Pulmonary artery endothelial cell (primary cell): ENCODE measurements around the gene RPS8. TPM values are rescaled to one million over a fixed set of nuclear protein-coding genes. Genes with fewer than 3 reads are reported as not detected.
"Not testable (repeated sequence)": the region's sequence is repeated elsewhere in the genome, so short reads cannot be mapped to it uniquely, and the experiment has no call there.

Experiments
- DNase-seq: peaks from one replicate; pipeline ENCODE4 v3.0.0-alpha.2; 2011; ENCODE audit warnings: low read depth, low spot score
- total RNA-seq: library from RNA; depleted of rRNA; stranded (reverse); fragments of >200 nt; gene quantifications from 2 replicates; pipeline ENCODE4 v1.2.3, GENCODE V29; 2014

RPS8 gene
- total RNA-seq, 1 donor from 2014 or later: 1,806 TPM

- no peak for DNase-seq
Measured at GRCh38 chr1:44780583-44781121, 5.3 kb downstream of the RPS8 start.

- no peak for DNase-seq
Measured at GRCh38 chr1:44783697-44784093, 8.4 kb downstream of the RPS8 start.

- DNase-seq: no peak
Measured at GRCh38 chr1:44784094-44785028, 9.0 kb downstream of the RPS8 start.

GRCh38 chr1:44785029-44785380 is 9.7 kb downstream of the RPS8 start:
- no peak for DNase-seq

GRCh38 chr1:44785501-44786137 is 10.3 kb downstream of the RPS8 start:
- DNase-seq: no peak

- DNase-seq: no peak
Measured at GRCh38 chr1:44786138-44786840, 10.9 kb downstream of the RPS8 start.

- DNase-seq: no peak
Measured at GRCh38 chr1:44786841-44787426, 11.6 kb downstream of the RPS8 start.

- no peak for DNase-seq
Measured at GRCh38 chr1:44787506-44787905, 12.2 kb downstream of the RPS8 start.

- no peak for DNase-seq
Measured at GRCh38 chr1:44788120-44788860, 12.9 kb downstream of the RPS8 start, which contains the start of gene BEST4. BEST4 (minus strand) TSS chr1:44788170; CDS start chr1:44787705, 465 bp downstream.

GRCh38 chr1:44790968-44791801 is 15.8 kb downstream of the RPS8 start:
- DNase-seq: no peak

- no peak for DNase-seq
Measured at GRCh38 chr1:44792736-44793502, 17.6 kb downstream of the RPS8 start.

- not testable (repeated sequence) for DNase-seq
Measured at GRCh38 chr1:44797886-44798285, 22.5 kb downstream of the RPS8 start.

- no peak for DNase-seq
Measured at GRCh38 chr1:44798481-44799365, 23.4 kb downstream of the RPS8 start.

GRCh38 chr1:44799770-44800584 is 24.6 kb downstream of the RPS8 start, which contains the start of gene PLK3:
PLK3 (plus strand) TSS chr1:44800377; CDS start chr1:44800464, 87 bp downstream.
- DNase-seq: peak; percentile 95

GRCh38 chr1:44801491-44802305 is 26.4 kb downstream of the RPS8 start:
- DNase-seq: no peak
